Stimulated activated CD4-positive, alpha-beta T cell treated with anti-CD3 and anti-CD28 coated beads, TNF-alpha, amount 100 ng/mL, for 24 hours (primary cell): Measurements from ENCODE around the gene USP17L15.
"Not testable (repeated sequence)": the region's sequence is repeated elsewhere in the genome, so short reads cannot be mapped to it uniquely, and the experiment has no call there.

Experiments used
- DNase-seq, 3 experiments: peaks; one replicate each; pipeline ENCODE4 v3.0.0-alpha.2; 2020; ENCODE audit warnings: low read depth in 3 of 3

USP17L15 gene, protein sequence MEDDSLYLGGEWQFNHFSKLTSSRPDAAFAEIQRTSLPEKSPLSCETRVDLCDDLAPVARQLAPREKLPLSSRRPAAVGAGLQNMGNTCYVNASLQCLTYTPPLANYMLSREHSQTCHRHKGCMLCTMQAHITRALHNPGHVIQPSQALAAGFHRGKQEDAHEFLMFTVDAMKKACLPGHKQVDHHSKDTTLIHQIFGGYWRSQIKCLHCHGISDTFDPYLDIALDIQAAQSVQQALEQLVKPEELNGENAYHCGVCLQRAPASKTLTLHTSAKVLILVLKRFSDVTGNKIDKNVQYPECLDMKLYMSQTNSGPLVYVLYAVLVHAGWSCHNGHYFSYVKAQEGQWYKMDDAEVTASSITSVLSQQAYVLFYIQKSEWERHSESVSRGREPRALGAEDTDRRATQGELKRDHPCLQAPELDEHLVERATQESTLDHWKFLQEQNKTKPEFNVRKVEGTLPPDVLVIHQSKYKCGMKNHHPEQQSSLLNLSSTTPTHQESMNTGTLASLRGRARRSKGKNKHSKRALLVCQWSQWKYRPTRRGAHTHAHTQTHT

DNA sequence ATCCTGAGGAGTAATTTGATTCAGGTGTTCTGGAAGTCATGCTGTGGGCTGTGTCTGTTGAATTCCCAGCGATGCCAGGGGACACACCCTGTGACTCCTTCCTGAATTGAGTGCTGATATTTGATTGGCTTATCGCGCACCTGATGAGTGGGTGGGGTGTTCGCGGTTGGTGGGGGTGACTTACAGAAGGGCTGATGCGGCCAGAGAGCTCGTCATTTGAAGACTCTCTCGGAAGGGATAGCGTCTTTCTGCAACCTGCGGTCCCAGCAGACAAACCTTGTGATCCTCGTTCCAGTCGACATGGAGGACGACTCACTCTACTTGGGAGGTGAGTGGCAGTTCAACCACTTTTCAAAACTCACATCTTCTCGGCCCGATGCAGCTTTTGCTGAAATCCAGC is at the start of gene USP17L15:
Gene USP17L15 (plus strand): TSS at position 301 of the 400 bp plus-strand sequence. CDS start 0 bp downstream, at position 301.
- DNase-seq, result not testable (repeated sequence)

DNA sequence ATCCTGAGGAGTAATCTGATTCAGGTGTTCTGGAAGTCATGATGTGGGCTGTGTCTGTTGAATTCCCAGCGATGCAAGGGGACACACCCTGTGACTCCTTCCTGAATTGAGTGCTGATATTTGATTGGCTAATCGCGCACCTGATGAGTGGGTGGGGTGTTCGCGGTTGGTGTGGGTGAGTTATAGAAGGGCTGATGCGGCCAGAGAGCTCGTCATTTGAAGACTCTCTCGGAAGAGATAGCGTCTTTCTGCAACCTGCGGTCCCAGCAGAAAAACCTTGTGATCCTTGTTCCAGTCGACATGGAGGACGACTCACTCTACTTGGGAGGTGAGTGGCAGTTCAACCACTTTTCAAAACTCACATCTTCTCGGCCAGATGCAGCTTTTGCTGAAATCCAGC is 23.8 kb upstream of the USP17L15 start, which contains the start of gene USP17L10:
Gene USP17L10 (plus strand): TSS at position 301 of the 400 bp plus-strand sequence. CDS start 0 bp downstream, at position 301.
- DNase-seq, result not testable (repeated sequence)

DNA sequence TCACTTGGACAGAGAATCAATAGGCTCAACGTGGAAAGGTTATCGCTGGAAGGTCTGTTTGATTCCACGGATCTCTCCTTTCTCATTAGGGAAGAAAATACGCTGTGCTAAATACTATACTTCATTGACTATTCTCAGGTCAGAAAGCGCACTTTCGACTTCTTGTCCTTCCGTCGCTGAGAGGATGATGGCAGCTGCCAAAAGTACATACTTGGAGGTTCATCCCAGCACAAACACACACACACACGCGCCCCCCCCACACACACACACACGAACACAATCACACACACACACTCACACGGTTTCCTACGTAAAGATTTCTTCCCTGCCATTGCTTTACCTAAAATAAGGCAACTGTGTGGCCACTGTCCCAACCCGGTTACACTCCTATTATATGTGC is 19.5 kb upstream of the USP17L15 start:
- not testable (repeated sequence) for DNase-seq

DNA sequence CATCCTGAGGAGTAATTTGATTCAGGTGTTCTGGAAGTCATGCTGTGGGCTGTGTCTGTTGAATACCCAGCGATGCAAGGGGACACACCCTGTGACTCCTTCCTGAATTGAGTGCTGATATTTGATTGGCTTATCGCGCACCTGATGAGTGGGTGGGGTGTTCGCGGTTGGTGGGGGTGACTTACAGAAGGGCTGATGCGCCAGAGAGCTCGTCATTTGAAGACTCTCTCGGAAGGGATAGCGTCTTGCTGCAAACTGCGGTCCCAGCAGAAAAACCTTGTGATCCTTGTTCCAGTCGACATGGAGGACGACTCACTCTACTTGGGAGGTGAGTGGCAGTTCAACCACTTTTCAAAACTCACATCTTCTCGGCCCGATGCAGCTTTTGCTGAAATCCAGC is 19.1 kb upstream of the USP17L15 start, which contains the start of gene USP17L11:
Gene USP17L11 (plus strand): TSS at position 301 of the 400 bp plus-strand sequence. CDS start 0 bp downstream, at position 301.
- not testable (repeated sequence) for DNase-seq

GRCh38 chr4:9219852-9220251 is 14.3 kb upstream of the USP17L15 start, which contains the start of gene USP17L12:
USP17L12 (plus strand) TSS chr4:9220152; CDS start chr4:9220152, 0 bp downstream.
- not testable (repeated sequence) for DNase-seq

DNA sequence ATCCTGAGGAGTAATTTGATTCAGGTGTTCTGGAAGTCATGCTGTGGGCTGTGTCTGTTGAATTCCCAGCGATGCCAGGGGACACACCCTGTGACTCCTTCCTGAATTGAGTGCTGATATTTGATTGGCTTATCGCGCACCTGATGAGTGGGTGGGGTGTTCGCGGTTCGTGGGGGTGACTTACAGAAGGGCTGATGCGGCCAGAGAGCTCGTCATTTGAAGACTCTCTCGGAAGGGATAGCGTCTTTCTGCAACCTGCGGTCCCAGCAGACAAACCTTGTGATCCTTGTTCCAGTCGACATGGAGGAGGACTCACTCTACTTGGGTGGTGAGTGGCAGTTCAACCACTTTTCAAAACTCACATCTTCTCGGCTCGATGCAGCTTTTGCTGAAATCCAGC is 9.6 kb upstream of the USP17L15 start, which contains the start of gene USP17L13:
Gene USP17L13 (plus strand): TSS at position 301 of the 400 bp plus-strand sequence. CDS start 0 bp downstream, at position 301.
- not testable (repeated sequence) for DNase-seq

DNA sequence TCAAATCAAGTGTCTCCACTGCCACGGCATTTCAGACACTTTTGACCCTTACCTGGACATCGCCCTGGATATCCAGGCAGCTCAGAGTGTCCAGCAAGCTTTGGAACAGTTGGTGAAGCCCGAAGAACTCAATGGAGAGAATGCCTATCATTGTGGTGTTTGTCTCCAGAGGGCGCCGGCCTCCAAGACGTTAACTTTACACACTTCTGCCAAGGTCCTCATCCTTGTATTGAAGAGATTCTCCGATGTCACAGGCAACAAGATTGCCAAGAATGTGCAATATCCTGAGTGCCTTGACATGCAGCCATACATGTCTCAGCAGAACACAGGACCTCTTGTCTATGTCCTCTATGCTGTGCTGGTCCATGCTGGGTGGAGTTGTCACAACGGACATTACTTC is 3.9 kb upstream of the USP17L15 start:
- DNase-seq, result not testable (repeated sequence)

DNA sequence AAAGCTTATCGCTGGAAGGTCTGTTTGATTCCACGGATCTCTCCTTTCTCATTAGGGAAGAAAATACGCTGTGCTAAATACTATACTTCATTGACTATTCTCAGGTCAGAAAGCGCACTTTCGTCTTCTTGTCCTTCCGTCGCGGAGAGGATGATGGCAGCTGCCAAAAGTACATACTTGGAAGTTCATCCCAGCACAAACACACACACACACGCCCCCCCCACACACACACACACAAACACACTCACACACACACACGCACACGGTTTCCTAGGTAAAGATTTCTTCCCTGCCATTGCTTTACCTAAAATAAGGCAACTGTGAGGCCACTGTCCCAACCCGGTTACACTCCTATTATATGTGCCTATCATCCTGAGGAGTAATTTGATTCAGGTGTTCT is 4.3 kb downstream of the USP17L15 start:
- not testable (repeated sequence) for DNase-seq

DNA sequence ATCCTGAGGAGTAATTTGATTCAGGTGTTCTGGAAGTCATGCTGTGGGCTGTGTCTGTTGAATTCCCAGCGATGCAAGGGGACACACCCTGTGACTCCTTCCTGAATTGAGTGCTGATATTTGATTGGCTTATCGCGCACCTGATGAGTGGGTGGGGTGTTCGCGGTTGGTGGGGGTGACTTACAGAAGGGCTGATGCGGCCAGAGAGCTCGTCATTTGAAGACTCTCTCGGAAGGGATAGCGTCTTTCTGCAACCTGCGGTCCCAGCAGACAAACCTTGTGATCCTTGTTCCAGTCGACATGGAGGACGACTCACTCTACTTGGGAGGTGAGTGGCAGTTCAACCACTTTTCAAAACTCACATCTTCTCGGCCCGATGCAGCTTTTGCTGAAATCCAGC is 9.4 kb downstream of the USP17L15 start, which contains the start of gene USP17L17:
Gene USP17L17 (plus strand): TSS at position 301 of the 400 bp plus-strand sequence. CDS start 0 bp downstream, at position 301.
- not testable (repeated sequence) for DNase-seq

DNA sequence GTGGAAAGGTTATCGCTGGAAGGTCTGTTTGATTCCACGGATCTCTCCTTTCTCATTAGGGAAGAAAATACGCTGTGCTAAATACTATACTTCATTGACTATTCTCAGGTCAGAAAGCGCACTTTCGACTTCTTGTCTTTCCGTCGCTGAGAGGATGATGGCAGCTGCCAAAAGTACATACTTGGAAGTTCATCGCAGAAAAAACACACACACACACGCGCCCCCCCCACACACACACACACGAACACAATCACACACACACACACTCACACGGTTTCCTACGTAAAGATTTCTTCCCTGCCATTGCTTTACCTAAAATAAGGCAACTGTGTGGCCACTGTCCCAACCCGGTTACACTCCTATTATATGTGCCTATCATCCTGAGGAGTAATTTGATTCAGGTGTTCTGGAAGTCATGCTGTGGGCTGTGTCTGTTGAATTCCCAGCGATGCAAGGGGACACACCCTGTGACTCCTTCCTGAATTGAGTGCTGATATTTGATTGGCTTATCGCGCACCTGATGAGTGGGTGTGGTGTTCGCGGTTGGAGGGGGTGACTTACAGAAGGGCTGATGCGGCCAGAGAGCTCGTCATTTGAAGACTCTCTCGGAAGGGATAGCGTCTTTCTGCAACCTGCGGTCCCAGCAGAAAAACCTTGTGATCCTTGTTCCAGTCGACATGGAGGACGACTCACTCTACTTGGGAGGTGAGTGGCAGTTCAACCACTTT is 13.9 kb downstream of the USP17L15 start, which contains the start of gene USP17L18:
Gene USP17L18 (plus strand): TSS at position 678 of the 728 bp plus-strand sequence. CDS start 0 bp downstream, at position 678.
- not testable (repeated sequence) for DNase-seq

- not testable (repeated sequence) for DNase-seq
Observed at GRCh38 chr4:9253078-9253477, 18.9 kb downstream of the USP17L15 start, which contains the start of gene USP17L19. USP17L19 (plus strand) TSS chr4:9253378; CDS start chr4:9253378, 0 bp downstream.

DNA sequence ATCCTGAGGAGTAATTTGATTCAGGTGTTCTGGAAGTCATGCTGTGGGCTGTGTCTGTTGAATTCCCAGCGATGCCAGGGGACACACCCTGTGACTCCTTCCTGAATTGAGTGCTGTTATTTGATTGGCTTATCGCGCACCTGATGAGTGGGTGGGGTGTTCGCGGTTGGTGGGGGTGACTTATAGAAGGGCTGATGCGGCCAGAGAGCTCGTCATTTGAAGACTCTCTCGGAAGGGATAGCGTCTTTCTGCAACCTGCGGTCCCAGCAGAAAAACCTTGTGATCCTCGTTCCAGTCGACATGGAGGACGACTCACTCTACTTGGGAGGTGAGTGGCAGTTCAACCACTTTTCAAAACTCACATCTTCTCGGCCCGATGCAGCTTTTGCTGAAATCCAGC is 23.6 kb downstream of the USP17L15 start, which contains the start of gene USP17L20:
Gene USP17L20 (plus strand): TSS at position 301 of the 400 bp plus-strand sequence. CDS start 0 bp downstream, at position 301.
- not testable (repeated sequence) for DNase-seq

- DNase-seq, result not testable (repeated sequence)
Observed at GRCh38 chr4:9262572-9262971, 28.4 kb downstream of the USP17L15 start, which contains the start of gene USP17L21. USP17L21 (plus strand) TSS chr4:9262872; CDS start chr4:9262872, 0 bp downstream.

- not testable (repeated sequence) for DNase-seq
Observed at GRCh38 chr4:9267319-9267718, 33.1 kb downstream of the USP17L15 start, which contains the start of gene USP17L22. USP17L22 (plus strand) TSS chr4:9267619; CDS start chr4:9267619, 0 bp downstream.

GRCh38 chr4:9271719-9272118 is 37.5 kb downstream of the USP17L15 start:
- peak in 1 of 3 experiments; percentile 1 for DNase-seq
